LNCAP (cell line): ENCODE results near the gene KRT76.

Experiments used
- TF ChIP-seq, protein P1 (sequence below): fragments of 450-650 bp; IDR thresholded peaks from 2 replicates; pipeline ENCODE4 v1.5.1; 2017; ENCODE audit warnings: mild to moderate bottlenecking

The KRT76 gene

DNA sequence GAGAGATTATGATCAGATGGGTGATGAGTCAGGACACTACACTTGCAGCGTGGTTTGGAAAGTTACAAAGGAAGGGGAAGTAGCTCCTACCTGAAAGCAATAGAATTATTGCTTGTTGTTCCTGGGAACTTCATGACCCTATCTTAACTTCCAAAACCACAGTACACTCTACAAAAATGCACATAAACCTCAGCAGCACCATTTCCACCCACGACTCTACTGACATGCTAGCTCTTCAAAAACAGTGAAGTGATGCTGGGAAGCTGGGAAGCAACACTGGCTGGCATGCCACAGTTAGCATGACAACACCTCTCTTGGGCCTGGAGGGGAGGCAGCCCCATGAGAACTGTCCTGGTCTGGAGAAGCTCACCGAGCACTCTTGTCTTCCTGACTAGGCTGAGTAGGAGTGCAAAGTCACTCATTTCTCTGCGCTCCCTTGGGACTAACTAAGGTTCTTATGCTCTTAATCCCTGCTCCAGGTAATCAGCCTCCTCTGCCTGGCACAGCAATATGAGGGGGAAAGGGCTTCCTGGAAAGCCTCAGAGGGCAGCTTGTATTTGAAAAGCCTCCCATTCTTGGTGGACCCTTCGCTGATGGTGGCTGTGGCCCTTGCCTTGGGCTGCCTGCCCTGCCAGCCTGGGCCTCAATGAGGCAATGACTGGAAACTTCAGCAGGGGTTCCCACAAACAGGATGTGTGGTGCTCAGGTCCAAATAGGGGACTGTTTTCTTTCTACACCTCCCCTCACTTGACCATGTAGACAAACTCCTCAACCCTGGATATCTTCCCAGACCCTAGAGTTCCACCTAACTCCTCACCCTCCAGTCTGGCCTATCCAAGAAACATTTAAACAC, 17.6 kb upstream of the KRT76 start:
- TF ChIP-seq, protein P1, sequence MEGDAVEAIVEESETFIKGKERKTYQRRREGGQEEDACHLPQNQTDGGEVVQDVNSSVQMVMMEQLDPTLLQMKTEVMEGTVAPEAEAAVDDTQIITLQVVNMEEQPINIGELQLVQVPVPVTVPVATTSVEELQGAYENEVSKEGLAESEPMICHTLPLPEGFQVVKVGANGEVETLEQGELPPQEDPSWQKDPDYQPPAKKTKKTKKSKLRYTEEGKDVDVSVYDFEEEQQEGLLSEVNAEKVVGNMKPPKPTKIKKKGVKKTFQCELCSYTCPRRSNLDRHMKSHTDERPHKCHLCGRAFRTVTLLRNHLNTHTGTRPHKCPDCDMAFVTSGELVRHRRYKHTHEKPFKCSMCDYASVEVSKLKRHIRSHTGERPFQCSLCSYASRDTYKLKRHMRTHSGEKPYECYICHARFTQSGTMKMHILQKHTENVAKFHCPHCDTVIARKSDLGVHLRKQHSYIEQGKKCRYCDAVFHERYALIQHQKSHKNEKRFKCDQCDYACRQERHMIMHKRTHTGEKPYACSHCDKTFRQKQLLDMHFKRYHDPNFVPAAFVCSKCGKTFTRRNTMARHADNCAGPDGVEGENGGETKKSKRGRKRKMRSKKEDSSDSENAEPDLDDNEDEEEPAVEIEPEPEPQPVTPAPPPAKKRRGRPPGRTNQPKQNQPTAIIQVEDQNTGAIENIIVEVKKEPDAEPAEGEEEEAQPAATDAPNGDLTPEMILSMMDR = no peak

DNA sequence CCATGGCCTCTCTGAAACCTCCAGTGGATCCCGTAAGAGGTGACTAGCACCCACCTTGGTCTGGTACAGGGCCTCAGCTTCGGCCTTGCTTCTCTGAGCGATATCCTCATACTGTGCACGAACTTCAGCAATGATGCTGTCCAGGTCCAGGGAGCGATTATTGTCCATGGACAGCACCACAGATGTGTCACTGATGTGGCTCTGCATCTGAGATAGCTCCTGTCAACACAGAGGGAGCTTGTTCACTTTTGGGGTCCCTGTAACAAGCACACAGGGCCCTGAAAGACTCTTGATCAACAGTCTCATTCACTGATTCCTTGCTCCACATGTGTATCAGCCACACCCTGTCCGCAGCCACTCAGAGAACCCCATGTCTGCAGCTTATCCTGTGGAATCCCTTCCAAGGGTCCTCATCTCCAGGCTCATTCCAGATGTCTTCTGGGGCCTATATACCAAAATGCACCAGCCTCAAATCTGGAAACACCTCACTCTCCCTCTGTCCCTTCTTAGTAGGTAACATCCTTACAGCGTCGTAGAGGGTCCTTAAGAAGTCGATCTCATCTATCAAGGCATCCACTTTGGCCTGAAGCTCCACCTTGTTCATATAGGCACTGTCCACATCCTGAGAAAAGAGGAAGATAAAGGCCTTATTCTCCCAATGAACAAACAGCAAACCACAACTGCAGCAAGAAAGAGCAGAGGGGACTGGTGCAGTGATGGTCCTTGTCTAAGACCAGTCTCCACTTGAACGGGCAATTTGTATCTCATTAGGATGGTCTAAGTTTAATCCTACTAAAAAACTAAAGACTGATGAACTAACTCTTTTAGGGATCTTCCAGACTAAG, 15.3 kb upstream of the KRT76 start:
- TF ChIP-seq, protein P1 = no peak

DNA sequence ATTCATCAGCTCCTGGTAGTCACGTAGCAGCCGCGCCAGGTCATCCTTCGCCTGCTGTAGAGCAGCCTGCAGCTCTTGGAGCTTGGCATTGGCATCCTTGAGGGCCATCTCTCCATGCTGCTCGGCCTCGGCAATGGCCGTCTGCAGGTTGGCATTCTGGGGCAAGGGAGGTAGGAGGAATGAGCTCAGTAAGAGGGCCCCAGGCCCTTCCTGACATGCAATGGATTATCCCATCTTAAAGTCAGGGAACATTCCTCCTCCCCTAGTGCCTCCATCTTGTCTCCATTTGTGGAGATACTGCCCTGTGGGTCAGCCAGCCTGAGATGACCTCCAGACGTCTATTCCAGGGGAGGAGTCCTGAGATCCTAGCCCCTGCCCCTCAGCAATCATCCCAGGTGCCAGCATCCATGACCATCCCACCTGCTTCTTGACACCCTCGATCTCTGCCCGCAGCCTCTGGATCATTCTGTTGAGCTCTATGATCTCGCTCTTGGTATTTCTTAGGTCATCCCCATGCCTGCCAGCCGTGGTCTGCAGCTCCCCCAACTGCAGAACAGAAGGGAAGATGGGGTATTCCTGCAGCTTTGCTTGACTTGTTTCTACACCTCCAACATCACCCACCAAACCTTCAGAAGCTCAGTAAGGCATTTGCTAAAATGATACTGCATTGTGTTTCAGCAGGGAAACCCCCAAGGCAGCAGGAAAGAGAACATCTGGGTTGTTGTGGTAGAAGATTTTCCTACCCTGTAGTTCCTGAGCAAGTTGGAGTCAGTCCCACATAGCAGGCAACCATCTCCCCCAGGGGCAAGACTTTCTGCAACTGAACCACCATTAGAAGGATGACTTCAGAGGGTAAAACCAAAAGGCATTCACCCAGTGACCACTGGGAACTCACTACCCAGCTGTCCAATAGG, 14.4 kb upstream of the KRT76 start:
- TF ChIP-seq, protein P1 = no peak

- TF ChIP-seq, protein P1 = no peak
Observed at GRCh38 chr12:52790427-52791270, 13.5 kb upstream of the KRT76 start.

DNA sequence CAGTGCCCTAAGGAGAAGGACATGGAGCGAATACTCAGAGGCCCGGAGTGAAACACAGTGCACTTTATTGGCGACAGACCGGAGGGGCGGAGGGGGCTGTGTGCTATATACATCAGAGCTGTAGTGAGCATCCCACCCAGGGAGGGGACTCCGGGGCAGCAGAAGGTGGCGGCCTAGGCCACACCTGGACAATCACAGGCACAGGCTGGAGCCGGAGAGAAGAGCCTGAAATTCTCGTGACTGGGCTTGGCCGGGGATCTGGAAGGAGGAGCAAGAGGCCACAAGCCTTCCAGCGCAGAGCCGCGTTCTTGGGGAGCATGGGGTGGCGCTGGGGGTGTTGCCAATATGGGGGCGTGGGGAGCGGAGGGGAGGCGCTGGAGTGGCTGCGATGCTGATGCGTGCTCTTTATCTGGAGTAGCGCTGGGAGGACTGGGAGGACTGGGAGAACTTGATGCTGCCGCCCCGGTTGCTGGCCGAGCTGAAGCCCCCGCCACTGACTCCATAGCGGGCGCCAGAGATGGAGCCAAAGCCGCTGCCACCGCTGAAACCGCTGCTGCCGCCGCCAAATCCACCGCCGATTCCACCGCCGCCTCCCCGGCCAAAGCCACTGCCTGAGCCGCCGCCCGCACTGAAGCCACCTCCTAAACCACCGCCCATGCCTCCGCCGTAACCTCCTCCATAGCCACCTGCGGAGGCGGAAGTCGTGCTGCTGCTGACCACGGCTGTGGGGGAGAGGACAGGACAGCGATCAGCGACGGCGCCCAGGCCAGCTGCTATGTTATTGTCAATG, 12.7 kb upstream of the KRT76 start:
- TF ChIP-seq, protein P1 = no peak

GRCh38 chr12:52788876-52789636, 11.9 kb upstream of the KRT76 start:
- TF ChIP-seq, protein P1 = no peak
